Fibroblast of lung (primary cell): ENCODE measurements around the gene MLLT10. TPM values are rescaled to one million over a fixed set of nuclear protein-coding genes. Genes with fewer than 3 reads are reported as not detected.

ENCODE experiments used
- DNase-seq, 2 donors: peaks; one replicate each; pipeline versions ENCODE4 v3.0.0 to v3.0.0-alpha.2; 2010; ENCODE audit warnings: low read depth in 2 of 2
- H2AFZ ChIP-seq: 2 replicates; pipeline ENCODE4 v1.5.1; 2012; ENCODE audit warnings: low read length, control low read depth, inconsistent platforms
- H3K27ac ChIP-seq: 2 replicates; pipeline ENCODE4 v1.5.1; 2011; ENCODE audit warnings: low read length, control low read depth; ENCODE audit not compliant: insufficient read depth
- H3K27me3 ChIP-seq: 2 replicates; pipeline ENCODE4 v1.5.1; 2011; ENCODE audit warnings: mild to moderate bottlenecking, low read length; ENCODE audit not compliant: control insufficient read depth, insufficient read depth
- H3K36me3 ChIP-seq: 2 replicates; pipeline ENCODE4 v1.5.1; 2011; ENCODE audit warnings: low read length; ENCODE audit not compliant: control insufficient read depth, insufficient read depth
- H3K4me1 ChIP-seq: 2 replicates; pipeline ENCODE4 v1.5.1; 2011; ENCODE audit warnings: low read length; ENCODE audit not compliant: control insufficient read depth, insufficient read depth; ENCODE audit errors: extremely low read depth
- H3K4me2 ChIP-seq: 2 replicates; pipeline ENCODE4 v1.5.1; 2011; ENCODE audit warnings: low read length, control low read depth; ENCODE audit not compliant: insufficient read depth; ENCODE audit errors: extremely low read depth
- H3K4me3 ChIP-seq, 4 experiments: fragments of 200-600 bp in 1 of 4; sonication (generic) in 1 of 4; replicated peaks in 1 of 4; 2 replicates each; pipeline ENCODE4 v1.5.1; 2011 to 2016; ENCODE audit warnings: low read length in 4 of 4, low read depth in 3 of 4, mild to moderate bottlenecking in 3 of 4, control low read depth in 2 of 4, inconsistent platforms in 1 of 4, mixed read lengths in 1 of 4; ENCODE audit not compliant: insufficient read depth in 1 of 4; ENCODE audit errors: control extremely low read depth in 1 of 4
- H3K79me2 ChIP-seq: 2 replicates; pipeline ENCODE4 v1.5.1; 2012; ENCODE audit warnings: mild to moderate bottlenecking, low read length, inconsistent platforms; ENCODE audit not compliant: control insufficient read depth, insufficient read depth
- H3K9ac ChIP-seq: 2 replicates; pipeline ENCODE4 v1.5.1; 2011; ENCODE audit warnings: mild to moderate bottlenecking, low read length, control low read depth; ENCODE audit not compliant: insufficient read depth
- H3K9me3 ChIP-seq: 2 replicates; pipeline ENCODE4 v1.5.1; 2012; ENCODE audit warnings: low read depth, low read length; ENCODE audit not compliant: control insufficient read depth, insufficient read depth
- H4K20me1 ChIP-seq: 2 replicates; pipeline ENCODE4 v1.5.1; 2011; ENCODE audit warnings: low read length; ENCODE audit not compliant: control insufficient read depth, insufficient read depth; ENCODE audit errors: extremely low read depth
- EZH2 ChIP-seq: IDR thresholded peaks from 2 replicates; pipeline ENCODE4 v1.5.1; 2012; ENCODE audit warnings: low read length, control low read depth, mild to moderate bottlenecking; ENCODE audit errors: missing control alignments
- polyA plus RNA-seq, 2 donors: library from polyadenylated mRNA; depleted of rRNA in 1 of 2; stranded (reverse) in 1 of 2; unstranded in 1 of 2; fragments of >200 nt; gene quantifications; 2 replicates each; pipeline ENCODE4 v1.2.1, GENCODE V29; 2011 to 2012; ENCODE audit warnings: missing spikeins in 1 of 2
- total RNA-seq: library from RNA; depleted of rRNA; stranded (reverse); fragments of >200 nt; gene quantifications from 2 replicates; pipeline ENCODE4 v1.2.1, GENCODE V29; 2014
- TF ChIP-seq, protein P1 (sequence below), 2 donors: IDR thresholded peaks in 1 of 2; conservative IDR thresholded peaks in 1 of 2; 1 replicate in 1 of 2; 2 replicates in 1 of 2; pipeline ENCODE4 v1.5.1; 2011 to 2012; ENCODE audit warnings: low read length in 2 of 2, control low read depth in 1 of 2, inconsistent platforms in 1 of 2, low read depth in 1 of 2, mild to moderate bottlenecking in 1 of 2

MLLT10 gene
- total and polyA plus RNA-seq, 2 donors (not counting 1 experiment from before 2014, with no cell fraction given), result 25.6 to 56.3 TPM

DNA sequence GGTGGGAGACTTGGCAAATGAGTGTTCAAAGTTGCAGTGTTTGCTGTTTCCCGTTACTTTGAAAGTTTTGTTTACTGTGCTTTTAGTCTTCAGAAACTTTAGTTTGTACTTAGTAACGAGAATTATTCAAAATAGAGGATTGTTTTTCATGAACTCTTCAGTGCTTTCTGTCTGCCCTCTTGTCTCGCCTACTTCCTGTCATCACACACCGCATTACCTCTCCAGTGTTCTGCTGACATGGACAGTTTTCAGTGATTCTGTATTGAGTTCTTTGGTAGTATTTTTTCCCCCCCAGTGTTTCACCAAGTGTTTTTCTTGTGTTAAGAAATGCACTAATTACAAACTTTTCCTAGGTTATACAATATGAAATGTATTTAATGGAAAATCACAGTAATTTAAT, 207.0 kb downstream of the MLLT10 start:
- Histone ChIP-seq H3K27ac (no peak overlapping the region), H2AFZ (no peak overlapping the region), H3K4me1 (no peaks in the 10 kb centered on the region), H3K9ac (no peak overlapping the region), H3K4me3 (no peak overlapping the region), H3K4me2 (no peak overlapping the region), H3K9me3 (no peaks in the 10 kb centered on the region), H3K36me3 (peaks cover 8% of the 10 kb centered on the region), H3K27me3 (no peaks in the 10 kb centered on the region), H3K79me2 (no peaks in the 10 kb centered on the region), H4K20me1 (no peaks in the 10 kb centered on the region)
- DNase-seq, result no peak
- TF ChIP-seq, protein P1, sequence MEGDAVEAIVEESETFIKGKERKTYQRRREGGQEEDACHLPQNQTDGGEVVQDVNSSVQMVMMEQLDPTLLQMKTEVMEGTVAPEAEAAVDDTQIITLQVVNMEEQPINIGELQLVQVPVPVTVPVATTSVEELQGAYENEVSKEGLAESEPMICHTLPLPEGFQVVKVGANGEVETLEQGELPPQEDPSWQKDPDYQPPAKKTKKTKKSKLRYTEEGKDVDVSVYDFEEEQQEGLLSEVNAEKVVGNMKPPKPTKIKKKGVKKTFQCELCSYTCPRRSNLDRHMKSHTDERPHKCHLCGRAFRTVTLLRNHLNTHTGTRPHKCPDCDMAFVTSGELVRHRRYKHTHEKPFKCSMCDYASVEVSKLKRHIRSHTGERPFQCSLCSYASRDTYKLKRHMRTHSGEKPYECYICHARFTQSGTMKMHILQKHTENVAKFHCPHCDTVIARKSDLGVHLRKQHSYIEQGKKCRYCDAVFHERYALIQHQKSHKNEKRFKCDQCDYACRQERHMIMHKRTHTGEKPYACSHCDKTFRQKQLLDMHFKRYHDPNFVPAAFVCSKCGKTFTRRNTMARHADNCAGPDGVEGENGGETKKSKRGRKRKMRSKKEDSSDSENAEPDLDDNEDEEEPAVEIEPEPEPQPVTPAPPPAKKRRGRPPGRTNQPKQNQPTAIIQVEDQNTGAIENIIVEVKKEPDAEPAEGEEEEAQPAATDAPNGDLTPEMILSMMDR (conservative IDR thresholded peaks at IDR 0.05 in 1 of 2, IDR thresholded peaks at IDR 0.05 in 1 of 2; ENCODE audit: low read depth in 1 of 2, low read length in 2 of 2), result no peak
- TF ChIP-seq EZH2, result no peak

- H3K4me2 ChIP-seq, result no peak overlapping the region
- no peak overlapping the region for H3K9ac ChIP-seq
- H3K27me3 ChIP-seq, result no peaks in the 10 kb centered on the region
- no peaks in the 10 kb centered on the region for H4K20me1 ChIP-seq
- H2AFZ ChIP-seq, result no peak overlapping the region
- H3K4me1 ChIP-seq, result no peaks in the 10 kb centered on the region
- H3K36me3 ChIP-seq, result peaks cover 8% of the 10 kb centered on the region
- H3K4me3 ChIP-seq, result no peak overlapping the region
- TF ChIP-seq EZH2, result no peak
- TF ChIP-seq, protein P1 (conservative IDR thresholded peaks at IDR 0.05 in 1 of 2, IDR thresholded peaks at IDR 0.05 in 1 of 2; ENCODE audit: low read depth in 1 of 2, low read length in 2 of 2), result no peak
- no peak for DNase-seq
- no peaks in the 10 kb centered on the region for H3K9me3 ChIP-seq
- no peak overlapping the region for H3K27ac ChIP-seq
- H3K79me2 ChIP-seq, result no peaks in the 10 kb centered on the region
Observed at GRCh38 chr10:21742740-21743412, 208.8 kb downstream of the MLLT10 start.

GRCh38 chr10:21744223-21744622, 210.2 kb downstream of the MLLT10 start:
- Histone ChIP-seq H3K27ac (no peak overlapping the region), H3K9ac (no peak overlapping the region), H3K79me2 (no peaks in the 10 kb centered on the region), H3K4me2 (no peak overlapping the region), H3K9me3 (no peaks in the 10 kb centered on the region), H2AFZ (no peak overlapping the region), H4K20me1 (no peaks in the 10 kb centered on the region), H3K4me3 (no peak overlapping the region), H3K36me3 (peaks cover 6% of the 10 kb centered on the region), H3K27me3 (no peaks in the 10 kb centered on the region), H3K4me1 (no peaks in the 10 kb centered on the region)
- TF ChIP-seq EZH2, result no peak
- TF ChIP-seq, protein P1 (conservative IDR thresholded peaks at IDR 0.05 in 1 of 2, IDR thresholded peaks at IDR 0.05 in 1 of 2; ENCODE audit: low read depth in 1 of 2, low read length in 2 of 2), result no peak
- DNase-seq, result no peak
